ENCODE data around the gene PTDSS2.

The PTDSS2 gene

DNA sequence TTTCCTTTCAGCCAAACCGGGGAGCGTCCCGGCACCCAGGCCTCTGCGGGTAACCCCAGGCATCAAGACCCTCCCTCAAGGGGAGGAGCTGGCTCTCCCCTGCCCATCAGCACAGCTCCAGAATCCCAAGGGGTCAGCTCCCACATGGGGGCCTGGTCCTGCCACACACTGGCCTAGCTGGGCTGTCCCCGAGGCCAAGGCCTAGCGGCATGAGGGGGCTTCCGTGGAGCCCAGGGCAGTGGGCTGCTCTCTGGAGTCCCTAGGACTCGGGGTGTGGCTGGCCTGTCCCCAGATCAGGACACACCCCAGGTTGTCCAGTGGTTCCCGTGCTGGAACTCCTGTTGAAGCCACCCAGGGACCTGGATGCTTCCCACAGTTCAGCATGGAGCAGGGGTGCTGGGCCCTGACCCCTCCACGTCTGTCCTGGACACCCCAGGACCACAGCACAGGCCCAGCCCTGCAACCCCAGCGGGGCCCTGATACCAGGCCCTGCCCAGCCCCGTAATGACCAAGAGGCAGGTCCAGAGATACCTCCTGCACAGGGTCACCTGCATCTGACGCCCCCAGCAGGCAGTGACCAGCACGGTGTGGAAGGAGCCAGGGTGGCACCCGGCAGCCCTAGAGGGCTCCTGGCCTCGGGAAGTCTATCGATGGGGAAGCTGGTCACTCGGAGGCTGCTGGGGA lies 79.8 kb downstream of the PTDSS2 start:
- Histone ChIP-seq H3K36me3 (ENCODE audit: insufficient read depth, low read length) (peaks cover 16% of the 10 kb centered on the region), H4K20me1 (ENCODE audit: insufficient read depth, low read length) (no peaks in the 10 kb centered on the region), H3K4me2 (ENCODE audit: low read length) (no peak overlapping the region), H3K27me3 (ENCODE audit: insufficient read depth, low read length) (no peaks in the 10 kb centered on the region), H2AFZ (ENCODE audit: low read length) (no peak overlapping the region), H3K9me3 (ENCODE audit: low read length) (no peaks in the 10 kb centered on the region), H3K4me3 (ENCODE audit: low read depth, low read length, poor library complexity, severe bottlenecking) (no peak overlapping the region), H3K9ac (ENCODE audit: low read length) (no peak overlapping the region), H3K79me2 (ENCODE audit: insufficient read depth, low read length) (no peaks in the 10 kb centered on the region), H3F3A (ENCODE audit: insufficient read depth, low read length) (no peaks in the 10 kb centered on the region), H3K4me1 (ENCODE audit: insufficient read depth, low read length, severe bottlenecking) (peaks cover 6% of the 10 kb centered on the region), H3K9me2 (ENCODE audit: low read depth, low read length) (no peaks in the 10 kb centered on the region), H3K27ac (ENCODE audit: low read depth, low read length, poor library complexity, severe bottlenecking) (no peak overlapping the region)
- no peak for TF ChIP-seq EZH2 (IDR thresholded peaks at IDR 0.05; ENCODE audit: borderline replicate concordance, low read length)
- TF ChIP-seq CTCF (IDR thresholded peaks at IDR 0.05; ENCODE audit: low read length): no peak

GRCh38 chr11:530960-531831 lies 81.1 kb downstream of the PTDSS2 start:
- Histone ChIP-seq H3K4me2 (ENCODE audit: low read length) (no peak overlapping the region), H3F3A (ENCODE audit: insufficient read depth, low read length) (peaks cover 1% of the 10 kb centered on the region; the same call in 1 of the 2 replicates), H3K27ac (ENCODE audit: low read depth, low read length, poor library complexity, severe bottlenecking) (no peak overlapping the region), H2AFZ (ENCODE audit: low read length) (no peak overlapping the region), H3K4me3 (ENCODE audit: low read depth, low read length, poor library complexity, severe bottlenecking) (no peak overlapping the region), H3K9me2 (ENCODE audit: low read depth, low read length) (no peaks in the 10 kb centered on the region), H3K79me2 (ENCODE audit: insufficient read depth, low read length) (no peaks in the 10 kb centered on the region), H3K36me3 (ENCODE audit: insufficient read depth, low read length) (peaks cover 16% of the 10 kb centered on the region), H3K27me3 (ENCODE audit: insufficient read depth, low read length) (no peaks in the 10 kb centered on the region), H3K9ac (ENCODE audit: low read length) (no peak overlapping the region), H4K20me1 (ENCODE audit: insufficient read depth, low read length) (no peaks in the 10 kb centered on the region), H3K9me3 (ENCODE audit: low read length) (no peaks in the 10 kb centered on the region), H3K4me1 (ENCODE audit: insufficient read depth, low read length, severe bottlenecking) (peaks cover 9% of the 10 kb centered on the region)
- no peak for TF ChIP-seq EZH2 (IDR thresholded peaks at IDR 0.05; ENCODE audit: borderline replicate concordance, low read length)
- TF ChIP-seq CTCF (IDR thresholded peaks at IDR 0.05; ENCODE audit: low read length): no peak

- H3K36me3 ChIP-seq (ENCODE audit: insufficient read depth, low read length): peaks cover 16% of the 10 kb centered on the region
- H3K9me3 ChIP-seq (ENCODE audit: low read length): no peaks in the 10 kb centered on the region
- H3K9me2 ChIP-seq (ENCODE audit: low read depth, low read length): no peaks in the 10 kb centered on the region
- H3K4me2 ChIP-seq (ENCODE audit: low read length): no peak overlapping the region
- H3K4me1 ChIP-seq (ENCODE audit: insufficient read depth, low read length, severe bottlenecking): peaks cover 17% of the 10 kb centered on the region
- no peak overlapping the region for H3K27ac ChIP-seq (ENCODE audit: low read depth, low read length, poor library complexity, severe bottlenecking)
- TF ChIP-seq EZH2 (IDR thresholded peaks at IDR 0.05; ENCODE audit: borderline replicate concordance, low read length) (no peak), CTCF (IDR thresholded peaks at IDR 0.05; ENCODE audit: low read length) (no peak)
- H3K9ac ChIP-seq (ENCODE audit: low read length): no peak overlapping the region
- no peaks in the 10 kb centered on the region for H3K79me2 ChIP-seq (ENCODE audit: insufficient read depth, low read length)
- no peaks in the 10 kb centered on the region for H3K27me3 ChIP-seq (ENCODE audit: insufficient read depth, low read length)
- H2AFZ ChIP-seq (ENCODE audit: low read length): no peak overlapping the region
- no peaks in the 10 kb centered on the region for H4K20me1 ChIP-seq (ENCODE audit: insufficient read depth, low read length)
- peaks cover 5% of the 10 kb centered on the region; the same call in 1 of the 2 replicates for H3F3A ChIP-seq (ENCODE audit: insufficient read depth, low read length)
- H3K4me3 ChIP-seq (ENCODE audit: low read depth, low read length, poor library complexity, severe bottlenecking): no peak overlapping the region
These were observed 81.9 kb downstream of the PTDSS2 start for GRCh38 chr11:531919-532526.
